Omental fat pad (tissue), 4 donors: ENCODE measurements around the gene SNAI3. TPM values are rescaled to one million over a fixed set of nuclear protein-coding genes. Genes with fewer than 3 reads are reported as not detected.

Source experiments
- ATAC-seq: fragments of 150-250 bp; one replicate; pipeline ENCODE4 v1.9.1; 2016; ENCODE audit warnings: mild to moderate bottlenecking, moderate library complexity; ENCODE audit not compliant: low FRiP score
- DNase-seq: peaks from one replicate; pipeline ENCODE4 v3.0.0-alpha.2; 2019; ENCODE audit warnings: low spot score
- total RNA-seq, 4 donors: library from RNA; depleted of rRNA; stranded (reverse); fragments of >200 nt; gene quantifications; one replicate each; pipeline ENCODE4 v1.1.0, GENCODE V29; 2016
- TF ChIP-seq, protein P1 (sequence below), 3 donors: fragments of 450-650 bp; IDR thresholded peaks; one replicate each; pipeline ENCODE4 v1.5.1; 2016 to 2017; ENCODE audit warnings: antibody characterized with exemption in 3 of 3, mild to moderate bottlenecking in 3 of 3, moderate library complexity in 2 of 3

Gene SNAI3
- total RNA-seq, 4 donors from 2014 or later, result 0.37 to 2.3 (median 0.99) TPM

DNA sequence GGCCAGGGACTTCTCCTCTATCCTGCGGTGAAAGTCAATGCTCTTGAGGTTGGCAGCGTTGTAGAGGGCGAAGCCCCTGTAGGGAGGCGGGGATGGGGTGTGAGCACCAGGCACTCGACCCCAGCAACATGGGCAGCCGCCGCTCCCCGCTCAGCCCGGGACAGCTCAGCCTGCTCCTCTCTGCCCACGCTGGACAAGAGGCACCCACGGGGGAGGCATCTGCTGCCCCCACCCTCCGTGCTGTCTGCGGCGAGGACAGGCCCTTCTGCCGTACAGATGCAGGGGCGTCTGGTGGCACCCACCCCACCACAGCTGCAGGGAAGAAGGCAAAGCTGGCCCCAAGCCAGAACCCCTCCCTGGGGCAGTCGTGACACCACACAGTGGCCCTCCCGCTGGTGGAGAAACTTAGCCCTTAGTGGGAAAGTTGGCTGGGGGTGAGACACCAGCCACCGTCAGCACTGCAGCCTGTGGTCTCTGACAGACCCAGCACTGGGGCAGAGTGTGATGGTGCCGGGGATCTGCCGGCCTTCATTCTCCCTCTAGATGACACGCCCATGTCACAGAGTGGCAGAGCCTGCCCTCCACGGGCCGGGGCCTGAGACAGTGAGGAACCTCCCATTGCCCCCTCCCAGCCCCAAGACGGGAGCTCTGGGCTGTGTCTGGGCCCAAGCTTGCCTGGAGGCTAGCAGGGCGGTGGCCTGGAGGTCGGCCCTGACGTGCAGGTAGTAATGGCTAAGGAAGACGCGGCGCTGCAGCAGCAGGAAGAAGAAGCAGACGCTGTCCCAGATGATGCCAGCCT is 39.5 kb upstream of the SNAI3 start:
- DNase-seq, result no peak
- no peak for ATAC-seq

GRCh38 chr16:88724855-88725555 is 38.7 kb upstream of the SNAI3 start:
- no peak for ATAC-seq
- DNase-seq, result no peak
- TF ChIP-seq, protein P1, sequence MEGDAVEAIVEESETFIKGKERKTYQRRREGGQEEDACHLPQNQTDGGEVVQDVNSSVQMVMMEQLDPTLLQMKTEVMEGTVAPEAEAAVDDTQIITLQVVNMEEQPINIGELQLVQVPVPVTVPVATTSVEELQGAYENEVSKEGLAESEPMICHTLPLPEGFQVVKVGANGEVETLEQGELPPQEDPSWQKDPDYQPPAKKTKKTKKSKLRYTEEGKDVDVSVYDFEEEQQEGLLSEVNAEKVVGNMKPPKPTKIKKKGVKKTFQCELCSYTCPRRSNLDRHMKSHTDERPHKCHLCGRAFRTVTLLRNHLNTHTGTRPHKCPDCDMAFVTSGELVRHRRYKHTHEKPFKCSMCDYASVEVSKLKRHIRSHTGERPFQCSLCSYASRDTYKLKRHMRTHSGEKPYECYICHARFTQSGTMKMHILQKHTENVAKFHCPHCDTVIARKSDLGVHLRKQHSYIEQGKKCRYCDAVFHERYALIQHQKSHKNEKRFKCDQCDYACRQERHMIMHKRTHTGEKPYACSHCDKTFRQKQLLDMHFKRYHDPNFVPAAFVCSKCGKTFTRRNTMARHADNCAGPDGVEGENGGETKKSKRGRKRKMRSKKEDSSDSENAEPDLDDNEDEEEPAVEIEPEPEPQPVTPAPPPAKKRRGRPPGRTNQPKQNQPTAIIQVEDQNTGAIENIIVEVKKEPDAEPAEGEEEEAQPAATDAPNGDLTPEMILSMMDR (IDR thresholded peaks at IDR 0.05), result no peak

More for the DNA sequence above, 39.5 kb upstream of the SNAI3 start:
- TF ChIP-seq, protein P1 (IDR thresholded peaks at IDR 0.05), result no peak

DNA sequence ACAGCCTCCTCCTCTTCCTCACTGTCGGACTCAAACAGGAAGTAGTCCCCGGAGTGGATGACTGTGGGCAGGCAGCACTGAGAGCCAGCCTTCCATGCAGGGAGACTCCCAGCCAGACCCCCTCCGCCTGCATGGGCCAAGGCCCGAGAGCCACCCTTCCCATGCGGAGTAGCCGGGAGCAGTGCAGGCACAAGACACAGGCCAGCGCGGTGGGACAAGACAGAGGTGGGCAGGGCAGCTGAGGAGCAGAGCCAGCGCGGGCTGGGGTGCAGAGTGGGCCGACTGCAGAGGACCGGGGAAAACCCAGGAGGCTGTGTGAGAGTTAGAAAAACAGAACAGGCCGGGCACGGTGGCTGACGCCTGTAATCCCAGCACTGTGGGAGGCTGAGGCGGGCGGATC is 37.6 kb upstream of the SNAI3 start:
- TF ChIP-seq, protein P1 (IDR thresholded peaks at IDR 0.05), result no peak
- ATAC-seq, result no peak
- no peak for DNase-seq

- no peak for DNase-seq
- no peak for ATAC-seq
- TF ChIP-seq, protein P1 (IDR thresholded peaks at IDR 0.05), result no peak
Observed at GRCh38 chr16:88723507-88723887, 37.2 kb upstream of the SNAI3 start.

- TF ChIP-seq, protein P1 (IDR thresholded peaks at IDR 0.05), result no peak
- no peak for ATAC-seq
- no peak for DNase-seq
Observed at GRCh38 chr16:88722784-88723506, 36.6 kb upstream of the SNAI3 start.

DNA sequence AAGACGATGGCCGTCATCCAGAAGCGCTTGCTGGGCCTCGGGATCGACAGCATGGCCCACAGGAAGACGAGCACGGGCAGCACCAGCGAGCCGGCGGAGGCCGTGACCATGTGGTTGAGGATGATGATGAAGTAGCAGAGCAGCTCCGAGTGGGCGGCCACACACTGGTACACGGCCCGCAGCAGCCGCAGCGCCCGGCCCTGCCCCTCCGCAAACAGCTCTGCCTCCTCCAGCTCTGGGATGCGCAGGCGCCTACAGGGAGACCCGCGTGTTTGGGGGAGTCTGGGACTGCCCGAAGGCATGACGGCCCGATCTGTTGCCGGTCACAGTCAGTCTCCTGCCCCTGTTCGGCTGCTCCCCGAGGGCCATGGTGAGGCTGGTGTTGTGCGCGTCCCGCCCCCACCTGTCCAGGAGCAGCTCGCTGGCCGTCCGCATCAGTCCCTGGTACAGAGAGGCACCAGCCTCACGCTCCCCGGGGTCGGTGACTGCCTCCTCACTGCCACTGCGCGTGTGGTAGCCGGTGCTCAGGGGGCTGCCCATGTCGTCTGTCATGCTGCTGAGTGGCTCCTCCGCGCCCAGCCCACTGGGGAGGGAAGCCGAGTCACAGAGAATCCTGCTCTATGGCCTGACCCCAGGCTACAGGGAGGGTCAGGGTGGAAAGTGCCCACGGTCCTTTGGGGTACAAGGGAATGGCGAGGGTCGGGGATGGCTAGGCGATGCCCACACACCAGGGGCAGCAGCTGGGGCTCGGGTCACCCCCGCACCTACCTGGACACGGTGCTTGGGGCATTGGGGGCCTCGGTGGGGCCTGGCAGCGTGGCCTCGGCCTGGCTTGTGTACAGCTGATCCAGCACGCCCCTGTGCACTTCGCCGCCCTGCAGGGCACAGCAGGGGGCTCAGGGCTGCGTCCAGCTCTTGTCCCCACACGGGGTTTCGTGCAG is 35.8 kb upstream of the SNAI3 start:
- no peak for ATAC-seq
- TF ChIP-seq, protein P1 (IDR thresholded peaks at IDR 0.05), result no peak
- DNase-seq, result no peak
